SK-N-SH (cell line): ENCODE results near the gene RIN3. TPM values are rescaled to one million over a fixed set of nuclear protein-coding genes. Genes with fewer than 3 reads are reported as not detected.

ENCODE experiments used
- CTCF ChIA-PET: fragments of 300-600, 350-600 bp; formaldehyde crosslinking; extraction: SDS; loops from one replicate; lab custom pipeline; 2021; lab: Yijun Ruan, JAX
- POLR2A ChIA-PET: fragments of 350-600 bp; sonication (Branson Sonifier 250); formaldehyde crosslinking; extraction: SDS; loops from one replicate; lab custom pipeline; 2020; ENCODE audit warnings: antibody characterized with exemption, inconsistent platforms; lab: Yijun Ruan, JAX
- DNase-seq: peaks from one replicate; pipeline ENCODE4 v3.0.0; 2012
- H2AFZ ChIP-seq: fragments of 200-600 bp; sonication (generic); 2 replicates; pipeline ENCODE4 v1.8.1; 2016; ENCODE audit warnings: antibody characterized with exemption, mild to moderate bottlenecking, low read depth
- H3F3A ChIP-seq: fragments of 200-600 bp; sonication (generic); replicated peaks from 2 replicates; pipeline ENCODE3; 2016; ENCODE audit warnings: antibody characterized with exemption, mild to moderate bottlenecking; ENCODE audit not compliant: insufficient read depth
- H3K27ac ChIP-seq, 2 experiments: fragments of 200-500 bp in 1 of 2; fragments of 200-600 bp in 1 of 2; sonication (Bioruptor generic) in 1 of 2; sonication (generic), shearing (Covaris generic) in 1 of 2; 2 replicates each; pipeline versions ENCODE4 v1.5.1 to v1.6.1; 2014 to 2016; ENCODE audit warnings: low read depth in 2 of 2, inconsistent platforms in 1 of 2, low read length in 1 of 2, mild to moderate bottlenecking in 1 of 2, mixed read lengths in 1 of 2
- H3K27me3 ChIP-seq: fragments of 200-600 bp; sonication (generic), shearing (Covaris generic); 2 replicates; pipeline ENCODE4 v1.6.1; 2016; ENCODE audit warnings: mixed run types; ENCODE audit not compliant: insufficient read depth
- H3K36me3 ChIP-seq, 2 experiments: fragments of 200-500 bp in 1 of 2; fragments of 200-600 bp in 1 of 2; sonication (Bioruptor generic) in 1 of 2; sonication (generic) in 1 of 2; replicated peaks in 1 of 2; 2 replicates each; pipeline versions ENCODE3 to v1.5.1; 2014 to 2016; ENCODE audit warnings: low read length in 1 of 2, mild to moderate bottlenecking in 1 of 2; ENCODE audit not compliant: insufficient read depth in 2 of 2, control insufficient read depth in 1 of 2
- H3K4me1 ChIP-seq, 2 experiments: fragments of 200-500 bp in 1 of 2; fragments of 200-600 bp in 1 of 2; sonication (Bioruptor generic) in 1 of 2; sonication (generic), shearing (Covaris generic) in 1 of 2; 2 replicates each; pipeline versions ENCODE4 v1.5.1 to v1.6.1; 2014 to 2016; ENCODE audit warnings: low read depth in 1 of 2, low read length in 1 of 2, mixed run types in 1 of 2; ENCODE audit not compliant: insufficient read depth in 2 of 2, control insufficient read depth in 1 of 2
- H3K4me2 ChIP-seq: fragments of 200-600 bp; sonication (generic), shearing (Covaris generic); 2 replicates; pipeline ENCODE4 v1.6.1; 2017; ENCODE audit warnings: mixed run types
- H3K4me3 ChIP-seq, 2 experiments: fragments of 200-500 bp in 1 of 2; fragments of 200-600 bp in 1 of 2; sonication (Bioruptor generic) in 1 of 2; sonication (generic), shearing (Covaris generic) in 1 of 2; 2 replicates each; pipeline versions ENCODE4 v1.5.1 to v1.8.1; 2014 to 2016; ENCODE audit warnings: low read depth in 2 of 2, inconsistent platforms in 1 of 2, low read length in 1 of 2, mild to moderate bottlenecking in 1 of 2, mixed read lengths in 1 of 2, moderate library complexity in 1 of 2
- H3K79me2 ChIP-seq: fragments of 200-600 bp; sonication (generic); 2 replicates; pipeline ENCODE4 v1.8.1; 2017; ENCODE audit warnings: mild to moderate bottlenecking; ENCODE audit not compliant: insufficient read depth
- H3K9ac ChIP-seq: fragments of 200-600 bp; sonication (generic); 2 replicates; pipeline ENCODE4 v1.6.1; 2017; ENCODE audit warnings: mixed run types
- H3K9me2 ChIP-seq: fragments of 200-600 bp; sonication (generic); 2 replicates; pipeline ENCODE4 v1.6.1; 2017; ENCODE audit warnings: mixed run types
- H3K9me3 ChIP-seq: fragments of 200-600 bp; sonication (generic); 2 replicates; pipeline ENCODE4 v1.6.1; 2017; ENCODE audit warnings: mixed run types, mild to moderate bottlenecking, moderate library complexity
- H4K20me1 ChIP-seq: fragments of 200-600 bp; sonication (generic); 2 replicates; pipeline ENCODE4 v1.6.1; 2017; ENCODE audit warnings: mild to moderate bottlenecking, mixed run types; ENCODE audit not compliant: insufficient read depth
- CHD2 ChIP-seq: fragments of 150-350 bp; IDR thresholded peaks from 2 replicates; pipeline ENCODE4 v1.6.1; 2018; ENCODE audit warnings: low read length; ENCODE audit not compliant: partially characterized antibody
- ELF1 ChIP-seq: IDR thresholded peaks from 2 replicates; pipeline ENCODE4 v1.4.0; 2012
- EZH2phosphoT487 ChIP-seq: fragments of 200-600 bp; sonication (generic); IDR thresholded peaks from 2 replicates; pipeline ENCODE4 v1.6.1; 2017; ENCODE audit warnings: low read depth, mixed run types, mild to moderate bottlenecking, antibody characterized with exemption, moderate library complexity, borderline replicate concordance
- FOXJ3 ChIP-seq: sonication (generic); formaldehyde crosslinking; IDR thresholded peaks from 2 replicates; pipeline ENCODE4 v1.5.1; 2020; ENCODE audit warnings: mild to moderate bottlenecking, missing genetic modification reagents
- FOXM1 ChIP-seq: IDR thresholded peaks from 2 replicates; pipeline ENCODE4 v1.4.0; 2012; ENCODE audit warnings: low read depth, mild to moderate bottlenecking
- JUND ChIP-seq: IDR thresholded peaks from 2 replicates; pipeline ENCODE4 v1.4.0; 2012
- MXI1 ChIP-seq: IDR thresholded peaks from 2 replicates; pipeline ENCODE4 v1.6.1; 2012; ENCODE audit warnings: mild to moderate bottlenecking, low read depth, low read length, improper control_type of control experiment
- NFIC ChIP-seq: IDR thresholded peaks from 2 replicates; pipeline ENCODE4 v1.4.0; 2012; ENCODE audit warnings: borderline replicate concordance
- NRF1 ChIP-seq: IDR thresholded peaks from 2 replicates; pipeline ENCODE4 v1.6.1; 2012; ENCODE audit warnings: low read depth, mild to moderate bottlenecking, low read length
- POLR2AphosphoS5 ChIP-seq: IDR thresholded peaks from 2 replicates; pipeline ENCODE4 v1.6.1; 2012; ENCODE audit warnings: low read depth, low read length
- RFX5 ChIP-seq: IDR thresholded peaks from 2 replicates; pipeline ENCODE4 v1.6.1; 2012; ENCODE audit warnings: mild to moderate bottlenecking, improper control_type of control experiment, low read length
- TCF12 ChIP-seq: IDR thresholded peaks from 2 replicates; pipeline ENCODE4 v1.4.0; 2012
- TEAD4 ChIP-seq: IDR thresholded peaks from 2 replicates; pipeline ENCODE4 v1.4.0; 2012; ENCODE audit warnings: mild to moderate bottlenecking, borderline replicate concordance; ENCODE audit not compliant: insufficient read depth
- WGBS: methylation state at CpG from one replicate; pipeline ENCODE4 v1.1.6; 2017; ENCODE audit warnings: low lambda C conversion rate; 5-methylcytosine and 5-hydroxymethylcytosine counted together
- polyA plus RNA-seq, 3 experiments: library from polyadenylated mRNA; depleted of rRNA; stranded (reverse); fragments of >200 nt; gene quantifications; 2 replicates each; pipeline ENCODE4 v1.2.3, GENCODE V29; 2012
- TF ChIP-seq, protein P1 (sequence below): IDR thresholded peaks from 2 replicates; pipeline ENCODE4 v1.4.0; 2012; ENCODE audit warnings: low read depth, borderline replicate concordance
- TF ChIP-seq, protein P2 (sequence below): fragments of 150-350 bp; IDR thresholded peaks from 2 replicates; pipeline ENCODE4 v1.6.1; 2017; ENCODE audit warnings: antibody characterized with exemption, low read length, low read depth, borderline replicate concordance
- TF ChIP-seq, protein P3 (sequence below): IDR thresholded peaks from 2 replicates; pipeline ENCODE4 v1.4.0; 2012; ENCODE audit warnings: low read depth, borderline replicate concordance

RIN3 gene
- polyA plus RNA-seq, 1 of the 3 experiments (the other 2 are of a cell fraction), result 12.4 TPM

DNA sequence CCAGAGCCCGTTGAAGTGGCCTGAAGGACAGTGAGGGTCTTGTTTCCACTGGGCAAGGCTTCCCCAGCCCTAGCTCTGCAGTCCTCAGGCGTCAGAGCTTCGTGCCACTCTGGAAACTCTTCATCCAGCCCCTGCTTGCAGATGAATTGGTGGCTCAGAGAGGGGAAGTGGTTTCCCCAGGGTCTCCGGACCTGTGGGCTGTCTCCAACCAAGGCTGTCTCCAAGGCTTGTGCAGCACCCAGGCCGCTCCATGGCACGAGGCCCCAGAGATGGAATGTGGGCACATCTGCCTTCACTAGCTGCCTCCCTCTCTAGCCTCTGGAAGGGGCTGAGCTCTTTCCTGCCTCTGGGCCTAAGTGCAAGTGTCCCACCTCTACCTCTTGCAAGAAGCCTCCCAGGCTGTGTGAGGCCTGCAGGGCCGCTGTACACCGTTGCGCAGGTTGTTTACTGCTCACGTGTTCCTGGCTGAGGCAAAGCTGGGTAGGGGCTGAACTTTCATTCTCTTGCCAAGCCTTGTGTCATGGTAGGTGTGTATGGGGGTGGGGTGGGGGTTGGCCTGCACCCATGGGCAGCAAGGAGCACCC, 11.1 kb downstream of the RIN3 start:
- no peaks in the 10 kb centered on the region for H3K9me3 ChIP-seq
- H3K27ac ChIP-seq, result no peak overlapping the region
- no peaks in the 10 kb centered on the region for H3K4me1 ChIP-seq
- no peak for DNase-seq
- H3K36me3 ChIP-seq, result no peaks in the 10 kb centered on the region
- no peak overlapping the region for H3K4me2 ChIP-seq
- POLR2A ChIA-PET, result no interaction called here
- H3K4me3 ChIP-seq, result no peak overlapping the region
- CTCF ChIA-PET, result no interaction called here
- H3K27me3 ChIP-seq, result no peaks in the 10 kb centered on the region
- no peaks in the 10 kb centered on the region for H3F3A ChIP-seq
- TF ChIP-seq, protein P1, sequence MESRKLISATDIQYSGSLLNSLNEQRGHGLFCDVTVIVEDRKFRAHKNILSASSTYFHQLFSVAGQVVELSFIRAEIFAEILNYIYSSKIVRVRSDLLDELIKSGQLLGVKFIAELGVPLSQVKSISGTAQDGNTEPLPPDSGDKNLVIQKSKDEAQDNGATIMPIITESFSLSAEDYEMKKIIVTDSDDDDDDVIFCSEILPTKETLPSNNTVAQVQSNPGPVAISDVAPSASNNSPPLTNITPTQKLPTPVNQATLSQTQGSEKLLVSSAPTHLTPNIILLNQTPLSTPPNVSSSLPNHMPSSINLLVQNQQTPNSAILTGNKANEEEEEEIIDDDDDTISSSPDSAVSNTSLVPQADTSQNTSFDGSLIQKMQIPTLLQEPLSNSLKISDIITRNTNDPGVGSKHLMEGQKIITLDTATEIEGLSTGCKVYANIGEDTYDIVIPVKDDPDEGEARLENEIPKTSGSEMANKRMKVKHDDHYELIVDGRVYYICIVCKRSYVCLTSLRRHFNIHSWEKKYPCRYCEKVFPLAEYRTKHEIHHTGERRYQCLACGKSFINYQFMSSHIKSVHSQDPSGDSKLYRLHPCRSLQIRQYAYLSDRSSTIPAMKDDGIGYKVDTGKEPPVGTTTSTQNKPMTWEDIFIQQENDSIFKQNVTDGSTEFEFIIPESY, result no peak
- no peak for TF ChIP-seq JUND
- TF ChIP-seq FOXM1, result no peak
- TF ChIP-seq, protein P2, sequence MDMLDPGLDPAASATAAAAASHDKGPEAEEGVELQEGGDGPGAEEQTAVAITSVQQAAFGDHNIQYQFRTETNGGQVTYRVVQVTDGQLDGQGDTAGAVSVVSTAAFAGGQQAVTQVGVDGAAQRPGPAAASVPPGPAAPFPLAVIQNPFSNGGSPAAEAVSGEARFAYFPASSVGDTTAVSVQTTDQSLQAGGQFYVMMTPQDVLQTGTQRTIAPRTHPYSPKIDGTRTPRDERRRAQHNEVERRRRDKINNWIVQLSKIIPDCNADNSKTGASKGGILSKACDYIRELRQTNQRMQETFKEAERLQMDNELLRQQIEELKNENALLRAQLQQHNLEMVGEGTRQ, result no peak
- TF ChIP-seq TCF12, result no peak
- no peak for TF ChIP-seq RFX5
- H2AFZ ChIP-seq, result no peak overlapping the region
- H3K9ac ChIP-seq, result no peak overlapping the region
- WGBS, result 82% methylated on average over 6 of the region's 10 CpGs
- H4K20me1 ChIP-seq, result 0 out of 2 replicates have a peak, but pooled peaks cover 10% of the 10 kb centered on the region
- peaks cover 95% of the 10 kb centered on the region for H3K79me2 ChIP-seq
- no peaks in the 10 kb centered on the region for H3K9me2 ChIP-seq

DNA sequence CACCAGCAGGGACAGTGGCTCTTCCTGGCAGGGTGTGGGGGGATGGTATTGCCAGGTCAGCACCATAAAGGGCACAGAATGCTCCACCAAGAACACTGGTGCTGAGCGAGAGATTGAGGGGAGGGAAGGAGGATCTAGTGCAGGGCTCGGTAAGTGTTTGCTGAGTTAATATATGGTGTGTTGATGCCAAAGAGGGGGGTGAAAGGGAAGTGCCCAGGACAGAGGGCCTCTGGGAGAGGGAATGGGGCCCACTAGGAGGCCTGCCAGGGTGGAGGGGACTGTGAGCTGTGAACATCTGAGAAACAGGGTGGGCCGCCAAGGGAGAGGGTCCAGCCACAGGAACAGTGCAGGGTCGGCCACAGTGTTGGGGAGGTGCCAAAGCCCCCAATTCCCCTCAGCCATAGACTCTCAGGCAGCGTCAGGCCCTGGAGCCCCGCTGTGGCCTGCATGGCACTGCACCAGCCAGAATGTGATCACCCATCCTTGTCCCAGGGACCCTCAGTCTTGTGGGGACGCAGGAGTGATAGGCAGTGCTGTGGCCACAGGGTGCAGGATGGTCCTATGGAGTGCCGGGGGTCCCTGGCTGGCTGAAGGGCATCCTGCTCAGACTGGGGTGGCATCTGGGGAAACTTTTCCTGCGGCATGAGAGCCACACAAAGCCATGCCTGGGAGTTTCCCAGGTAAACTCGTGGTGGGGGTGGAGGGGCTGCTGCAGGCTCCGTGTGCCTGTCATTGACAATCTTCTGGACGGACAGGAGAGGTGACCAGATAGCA, 11.9 kb downstream of the RIN3 start:
- TF ChIP-seq NFIC, result no peak
- TF ChIP-seq ELF1, result no peak
- no peak for TF ChIP-seq MXI1
- TF ChIP-seq NRF1, result no peak
- TF ChIP-seq TEAD4, result no peak
- no peak for TF ChIP-seq EZH2phosphoT487
- TF ChIP-seq CHD2, result no peak
- TF ChIP-seq POLR2AphosphoS5, result no peak
- TF ChIP-seq, protein P3, sequence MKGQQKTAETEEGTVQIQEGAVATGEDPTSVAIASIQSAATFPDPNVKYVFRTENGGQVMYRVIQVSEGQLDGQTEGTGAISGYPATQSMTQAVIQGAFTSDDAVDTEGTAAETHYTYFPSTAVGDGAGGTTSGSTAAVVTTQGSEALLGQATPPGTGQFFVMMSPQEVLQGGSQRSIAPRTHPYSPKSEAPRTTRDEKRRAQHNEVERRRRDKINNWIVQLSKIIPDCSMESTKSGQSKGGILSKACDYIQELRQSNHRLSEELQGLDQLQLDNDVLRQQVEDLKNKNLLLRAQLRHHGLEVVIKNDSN, result no peak
- TF ChIP-seq, protein P2, result no peak
- TF ChIP-seq FOXJ3 (CRISPR knock-in tag), result no peak
- TF ChIP-seq FOXM1, result no peak
- no peak overlapping the region for H3K4me3 ChIP-seq
- DNase-seq, result no peak
- H3K9ac ChIP-seq, result no peak overlapping the region
- 0 out of 2 replicates have a peak, but pooled peaks cover 10% of the 10 kb centered on the region for H4K20me1 ChIP-seq
- WGBS, result 77% methylated on average over 11 of the region's 12 CpGs
- peaks cover 89% of the 10 kb centered on the region for H3K79me2 ChIP-seq
- no peaks in the 10 kb centered on the region for H3K9me2 ChIP-seq
- POLR2A ChIA-PET, result no interaction called here
- H3K27me3 ChIP-seq, result no peaks in the 10 kb centered on the region
- no peak overlapping the region for H3K4me2 ChIP-seq
- no peak overlapping the region for H3K27ac ChIP-seq
- no peaks in the 10 kb centered on the region for H3F3A ChIP-seq
- no peak overlapping the region for H2AFZ ChIP-seq
- CTCF ChIA-PET, result no interaction called here
- H3K36me3 ChIP-seq, result no peaks in the 10 kb centered on the region
- no peaks in the 10 kb centered on the region for H3K9me3 ChIP-seq
- no peaks in the 10 kb centered on the region for H3K4me1 ChIP-seq
